Panc1 (cell line): Measurements from ENCODE around the gene CHST8. TPM values are rescaled to one million over a fixed set of nuclear protein-coding genes. Genes with fewer than 3 reads are reported as not detected.

Experiments used
- ATAC-seq: fragments of 200-7000 bp; cut with Tn5 transposase; 2 replicates; pipeline ENCODE4 v1.9.1; 2020; ENCODE audit warnings: mild to moderate bottlenecking, moderate library complexity
- BruUV-seq: library from RNA; stranded (reverse); fragments of 400-500 nt; replicated peaks from 2 replicates; lab custom pipeline; 2021; lab: Mats Ljungman, UMichigan
- CTCF ChIA-PET: fragments of 300-600 bp; sonication (Branson Sonifier 250); formaldehyde crosslinking; loops from one replicate; lab custom pipeline; 2022; ENCODE audit warnings: antibody characterized with exemption; lab: Charles Lee
- POLR2A ChIA-PET: fragments of 300-600 bp; sonication (Branson Sonifier 250); formaldehyde crosslinking; loops from one replicate; lab custom pipeline; 2022; ENCODE audit warnings: antibody characterized with exemption; lab: Charles Lee
- DNase-seq: peaks from one replicate; pipeline ENCODE4 v3.0.0-alpha.2; 2010; ENCODE audit warnings: low read depth, low spot score
- H3K27ac ChIP-seq: 2 replicates; pipeline ENCODE4 v1.5.1; 2011; ENCODE audit warnings: mild to moderate bottlenecking, low read length, inconsistent platforms
- H3K27me3 ChIP-seq: fragments of 200-500 bp; sonication (Bioruptor generic); 2 replicates; pipeline ENCODE4 v1.6.0; 2014; ENCODE audit warnings: low read length, inconsistent platforms; ENCODE audit not compliant: control insufficient read depth, insufficient read depth
- H3K36me3 ChIP-seq: fragments of 200-500 bp; sonication (Bioruptor generic); 2 replicates; pipeline ENCODE4 v1.5.1; 2014; ENCODE audit warnings: inconsistent platforms, mild to moderate bottlenecking, low read length, moderate library complexity; ENCODE audit not compliant: control insufficient read depth, insufficient read depth
- H3K4me1 ChIP-seq: 2 replicates; pipeline ENCODE4 v1.5.1; 2011; ENCODE audit warnings: inconsistent platforms, mild to moderate bottlenecking, low read length, moderate library complexity; ENCODE audit not compliant: control insufficient read depth, insufficient read depth
- H3K4me3 ChIP-seq, 2 experiments: 2 replicates each; pipeline ENCODE4 v1.5.1; 2011 to 2012; ENCODE audit warnings: low read depth in 2 of 2, low read length in 2 of 2, mild to moderate bottlenecking in 2 of 2, inconsistent platforms in 1 of 2, moderate library complexity in 1 of 2
- H3K9me3 ChIP-seq: fragments of 200-500 bp; sonication (Bioruptor generic); 2 replicates; pipeline ENCODE4 v1.5.1; 2014; ENCODE audit warnings: low read depth, mild to moderate bottlenecking, inconsistent platforms, low read length, moderate library complexity; ENCODE audit not compliant: control insufficient read depth, insufficient read depth
- CTCF ChIP-seq: fragments of 450-650 bp; IDR thresholded peaks from 2 replicates; pipeline ENCODE4 v1.5.1; 2017; ENCODE audit warnings: mild to moderate bottlenecking
- POLR2AphosphoS5 ChIP-seq: IDR thresholded peaks from 2 replicates; pipeline ENCODE4 v1.6.1; 2012; ENCODE audit warnings: mild to moderate bottlenecking, low read depth, low read length, moderate library complexity
- REST ChIP-seq, 2 experiments: IDR thresholded peaks; 2 replicates each; pipeline ENCODE4 v1.6.1; 2011 to 2012; ENCODE audit warnings: low read depth in 2 of 2, control low read depth in 1 of 2, low read length in 1 of 2, mild to moderate bottlenecking in 1 of 2, moderate library complexity in 1 of 2; ENCODE audit not compliant: insufficient read depth in 1 of 2
- SIN3A ChIP-seq: IDR thresholded peaks from 2 replicates; pipeline ENCODE4 v1.6.1; 2012; ENCODE audit warnings: low read depth, mild to moderate bottlenecking, low read length, moderate library complexity, borderline replicate concordance; ENCODE audit not compliant: insufficient read depth
- TCF7L2 ChIP-seq: IDR thresholded peaks from 2 replicates; pipeline ENCODE4 v1.6.1; 2011; ENCODE audit warnings: mild to moderate bottlenecking, low read depth, low read length, inconsistent platforms
- in situ Hi-C: cut with HindIII; loops from 2 replicates; pipeline ENCODE4 v1.10.0; 2016; ENCODE audit warnings: low sequenced_read_pairs, low pct_unique_long_range_greater_than_20kb
- intact Hi-C: fragments of 100-400 bp; cut with micrococcal nuclease; formaldehyde crosslinking; loops from one replicate; pipeline ENCODE4 v1.10.0; 2022; ENCODE audit not compliant: unreplicated experiment
- total RNA-seq: library from RNA; stranded (reverse); gene quantifications from one replicate; pipeline ENCODE4 v1.2.1, GENCODE V29; 2021; ENCODE audit not compliant: unreplicated experiment

CHST8 gene
- total RNA-seq, 1 experiment from 2014 or later, result 0.28 TPM

- Histone ChIP-seq H3K27ac (no peak overlapping the region), H3K9me3 (no peaks in the 10 kb centered on the region), H3K36me3 (no peaks in the 10 kb centered on the region), H3K4me1 (peaks cover 4% of the 10 kb centered on the region), H3K27me3 (peaks cover 7% of the 10 kb centered on the region; the same call in 1 of the 2 replicates), H3K4me3 (no peak overlapping the region)
- in situ Hi-C loops, result no loop called here
- ATAC-seq (no peak), DNase-seq (no peak)
- BruUV-seq, result no TSS peak
- intact Hi-C loops, result no loop called here
- POLR2A ChIA-PET, result interaction anchor here (0.7 kb wide), 1 partner anchor 81 kb away, joined by 3 read pairs; no protein-coding TSS in a partner anchor
- TF ChIP-seq POLR2AphosphoS5 (no peak), CTCF (no peak), TCF7L2 (no peak), SIN3A (no peak), REST (IDR thresholded peaks at IDR 0.05; ENCODE audit: insufficient read depth in 1 of 2, low read depth in 2 of 2, low read length in 1 of 2) (no peak)
- CTCF ChIA-PET, result interaction anchor here (0.7 kb wide), 1 partner anchor 20 kb away, joined by 3 read pairs; no protein-coding TSS in a partner anchor
Observed at GRCh38 chr19:33780746-33781145, 159.0 kb downstream of the CHST8 start.

- no TSS peak for BruUV-seq
- Histone ChIP-seq H3K27ac (no peak overlapping the region), H3K36me3 (no peaks in the 10 kb centered on the region), H3K9me3 (no peaks in the 10 kb centered on the region), H3K27me3 (peaks cover 7% of the 10 kb centered on the region; the same call in 1 of the 2 replicates), H3K4me1 (peaks cover 4% of the 10 kb centered on the region), H3K4me3 (no peak overlapping the region)
- POLR2A ChIA-PET, result interaction anchor here (0.7 kb wide), 1 partner anchor 80 kb away, joined by 3 read pairs; no protein-coding TSS in a partner anchor
- CTCF ChIA-PET, result no interaction called here
- ATAC-seq (no peak), DNase-seq (no peak)
- intact Hi-C loops, result no loop called here
- no peak for TF ChIP-seq POLR2AphosphoS5
- no peak for TF ChIP-seq TCF7L2
- in situ Hi-C loops, result no loop called here
Observed at GRCh38 chr19:33781415-33781935, 159.7 kb downstream of the CHST8 start.

- ATAC-seq, result no peak
- no TSS peak for BruUV-seq
- Histone ChIP-seq H3K4me3 (no peak overlapping the region), H3K9me3 (no peaks in the 10 kb centered on the region), H3K27me3 (peaks cover 7% of the 10 kb centered on the region; the same call in 1 of the 2 replicates), H3K27ac (no peak overlapping the region), H3K4me1 (peaks cover 4% of the 10 kb centered on the region), H3K36me3 (no peaks in the 10 kb centered on the region)
- CTCF ChIA-PET, result no interaction called here
- DNase-seq, result no peak
- no peak for TF ChIP-seq SIN3A
- no peak for TF ChIP-seq POLR2AphosphoS5
- TF ChIP-seq CTCF, result no peak
- TF ChIP-seq TCF7L2, result no peak
- TF ChIP-seq REST (IDR thresholded peaks at IDR 0.05; ENCODE audit: insufficient read depth in 1 of 2, low read depth in 2 of 2, low read length in 1 of 2), result no peak
- POLR2A ChIA-PET, result no interaction called here
- in situ Hi-C loops (no loop called here), intact Hi-C loops (no loop called here)
Observed at GRCh38 chr19:33781996-33782395, 160.2 kb downstream of the CHST8 start.
